HEK293 (cell line): Measurements from ENCODE around the gene PLEKHG4.

Source experiments
- CTCF ChIA-PET: fragments of 350-600 bp; formaldehyde crosslinking; extraction: SDS; loops from one replicate; lab custom pipeline; 2021; ENCODE audit warnings: antibody characterized with exemption; lab: Yijun Ruan, JAX
- POLR2A ChIA-PET: fragments of 300-600 bp; formaldehyde crosslinking; extraction: SDS; loops from one replicate; lab custom pipeline; 2020; ENCODE audit warnings: antibody characterized with exemption, inconsistent platforms; lab: Yijun Ruan, JAX
- H3K27ac ChIP-seq: fragments of 200-500 bp; sonication (Bioruptor generic); 2 replicates; pipeline ENCODE4 v1.5.1; 2014; ENCODE audit warnings: low read depth, low read length, control low read depth, inconsistent platforms; ENCODE audit errors: extremely low read depth
- H3K36me3 ChIP-seq, 2 experiments: fragments of 200-500 bp in 1 of 2; sonication (Bioruptor generic) in 1 of 2; 1 replicate in 1 of 2; 2 replicates in 1 of 2; pipeline ENCODE4 v1.5.1; 2014 to 2017; ENCODE audit warnings: inconsistent platforms in 2 of 2, low read length in 2 of 2; ENCODE audit not compliant: control insufficient read depth in 2 of 2, insufficient read depth in 1 of 2
- H3K4me1 ChIP-seq: fragments of 200-500 bp; sonication (Bioruptor generic); 2 replicates; pipeline ENCODE4 v1.5.1; 2014; ENCODE audit warnings: mild to moderate bottlenecking, low read length, inconsistent platforms; ENCODE audit not compliant: control insufficient read depth, insufficient read depth
- H3K4me3 ChIP-seq: 2 replicates; pipeline ENCODE4 v1.5.1; 2011; ENCODE audit warnings: low read depth, mild to moderate bottlenecking, control low read depth, low read length, moderate library complexity
- H3K9me3 ChIP-seq: fragments of 200-500 bp; sonication (Bioruptor generic); 2 replicates; pipeline ENCODE4 v1.5.1; 2014; ENCODE audit warnings: low read depth, low read length, inconsistent platforms; ENCODE audit not compliant: control insufficient read depth, insufficient read depth
- ATF2 ChIP-seq: fragments of 450-650 bp; formaldehyde crosslinking; IDR thresholded peaks from 2 replicates; pipeline ENCODE4 v1.5.1; 2016; ENCODE audit warnings: missing biosample characterization, missing genetic modification characterization, low read depth
- BCL11A ChIP-seq: fragments of 450-650 bp; formaldehyde crosslinking; IDR thresholded peaks from 2 replicates; pipeline ENCODE4 v1.5.1; 2016; ENCODE audit warnings: low read depth, missing biosample characterization, missing genetic modification characterization
- CTCF ChIP-seq: fragments of 450-650 bp; formaldehyde crosslinking; IDR thresholded peaks from 2 replicates; pipeline ENCODE4 v1.5.1; 2016; ENCODE audit warnings: missing biosample characterization, missing genetic modification characterization
- SP3 ChIP-seq: fragments of 450-650 bp; formaldehyde crosslinking; IDR thresholded peaks from 2 replicates; pipeline ENCODE4 v1.5.1; 2016; ENCODE audit warnings: missing biosample characterization, missing genetic modification characterization
- ZBTB44 ChIP-seq: fragments of 450-650 bp; IDR thresholded peaks from 2 replicates; pipeline ENCODE4 v1.5.1; 2018; ENCODE audit warnings: missing biosample characterization, mild to moderate bottlenecking, missing genetic modification characterization
- ZFHX2 ChIP-seq: fragments of 450-650 bp; formaldehyde crosslinking; conservative IDR thresholded peaks from 2 replicates; pipeline ENCODE4 v1.5.1; 2016; ENCODE audit warnings: missing biosample characterization, missing genetic modification characterization
- ZNF114 ChIP-seq: fragments of 450-650 bp; formaldehyde crosslinking; IDR thresholded peaks from 2 replicates; pipeline ENCODE4 v1.5.0; 2017; ENCODE audit warnings: missing biosample characterization, missing genetic modification characterization
- ZNF132 ChIP-seq: fragments of 450-650 bp; formaldehyde crosslinking; IDR thresholded peaks from 2 replicates; pipeline ENCODE4 v1.5.1; 2017; ENCODE audit warnings: missing biosample characterization, missing genetic modification characterization, borderline replicate concordance
- ZNF324 ChIP-seq: fragments of 450-650 bp; formaldehyde crosslinking; IDR thresholded peaks from 2 replicates; pipeline ENCODE4 v1.5.1; 2016; ENCODE audit warnings: missing biosample characterization, missing genetic modification characterization
- ZNF391 ChIP-seq: fragments of 450-650 bp; formaldehyde crosslinking; IDR thresholded peaks from 2 replicates; pipeline ENCODE4 v1.5.1; 2016; ENCODE audit warnings: low read depth, missing biosample characterization, missing genetic modification characterization, borderline replicate concordance
- ZNF426 ChIP-seq: fragments of 450-650 bp; formaldehyde crosslinking; IDR thresholded peaks from 2 replicates; pipeline ENCODE4 v1.5.1; 2017; ENCODE audit warnings: missing biosample characterization, missing genetic modification characterization, mild to moderate bottlenecking, inconsistent platforms, moderate library complexity
- ZNF513 ChIP-seq: fragments of 450-650 bp; IDR thresholded peaks from 2 replicates; pipeline ENCODE4 v1.5.1; 2018; ENCODE audit warnings: missing biosample characterization, missing genetic modification characterization
- ZNF529 ChIP-seq: fragments of 450-650 bp; formaldehyde crosslinking; IDR thresholded peaks from 2 replicates; pipeline ENCODE4 v1.5.1; 2017; ENCODE audit warnings: missing genetic modification characterization, missing biosample characterization; ENCODE audit not compliant: insufficient replicate concordance
- ZNF571 ChIP-seq: fragments of 450-650 bp; formaldehyde crosslinking; IDR thresholded peaks from 2 replicates; pipeline ENCODE4 v1.5.0; 2017; ENCODE audit warnings: missing biosample characterization, missing genetic modification characterization
- ZNF610 ChIP-seq: fragments of 450-650 bp; formaldehyde crosslinking; IDR thresholded peaks from 2 replicates; pipeline ENCODE4 v1.5.1; 2016; ENCODE audit warnings: missing biosample characterization, missing genetic modification characterization, borderline replicate concordance
- ZNF645 ChIP-seq: fragments of 450-650 bp; formaldehyde crosslinking; IDR thresholded peaks from 2 replicates; pipeline ENCODE4; 2016; ENCODE audit warnings: missing biosample characterization, missing genetic modification characterization
- ZNF747 ChIP-seq: fragments of 450-650 bp; formaldehyde crosslinking; IDR thresholded peaks from 2 replicates; pipeline ENCODE4 v1.5.1; 2016; ENCODE audit warnings: missing biosample characterization, missing genetic modification characterization
- ZNF830 ChIP-seq: fragments of 450-650 bp; IDR thresholded peaks from 2 replicates; pipeline ENCODE4 v1.5.0; 2018; ENCODE audit warnings: missing biosample characterization, missing genetic modification characterization, low read depth, mild to moderate bottlenecking, moderate library complexity
- ZSCAN16 ChIP-seq: fragments of 450-650 bp; formaldehyde crosslinking; IDR thresholded peaks from 2 replicates; pipeline ENCODE4 v1.5.1; 2016; ENCODE audit warnings: missing biosample characterization, missing genetic modification characterization

The PLEKHG4 gene

GRCh38 chr16:67280090-67281015 is 1.0 kb downstream of the PLEKHG4 start:
- POLR2A ChIA-PET, result no interaction called here
- peaks cover 0 to 42% of the 10 kb centered on the region in 2 experiments; a peak in 2 of 3 replicates for H3K36me3 ChIP-seq

GRCh38 chr16:67281536-67282446 is 2.5 kb downstream of the PLEKHG4 start:
- H3K36me3 ChIP-seq, result peaks cover 0 to 45% of the 10 kb centered on the region in 2 experiments; a peak in 2 of 3 replicates
- H3K4me3 ChIP-seq, result no peak overlapping the region
- ChIA-PET CTCF (interaction anchor here (0.7 to 1.9 kb wide), 7 partner anchors 12 to 135 kb away, joined by 3 to 7 read pairs (median 5); partner anchors contain the start of gene ZDHHC1), POLR2A (interaction anchor here (0.5 kb wide), 1 partner anchor 998 kb away, joined by 3 read pairs; no protein-coding TSS in a partner anchor)
- no peaks in the 10 kb centered on the region for H3K4me1 ChIP-seq
- H3K27ac ChIP-seq, result no peak overlapping the region
- H3K9me3 ChIP-seq, result no peaks in the 10 kb centered on the region
- no peak for TF ChIP-seq ZNF114 (tag by site-specific recombination)
- no peak for TF ChIP-seq ZNF513
- no peak for TF ChIP-seq ZNF529
- no peak for TF ChIP-seq SP3 (tag by site-specific recombination)
- no peak for TF ChIP-seq ZNF645
- no peak for TF ChIP-seq ZNF610 (tag by site-specific recombination)
- no peak for TF ChIP-seq ZFHX2 (tag by site-specific recombination)
- TF ChIP-seq ZNF324 (tag by site-specific recombination), result no peak
- TF ChIP-seq ZNF571, result no peak

More at GRCh38 chr16:67280090-67281015, 1.0 kb downstream of the PLEKHG4 start:
- no peaks in the 10 kb centered on the region for H3K4me1 ChIP-seq
- H3K9me3 ChIP-seq, result no peaks in the 10 kb centered on the region
- no peak overlapping the region for H3K4me3 ChIP-seq
- H3K27ac ChIP-seq, result no peak overlapping the region
- TF ChIP-seq CTCF, result no peak
- TF ChIP-seq ZNF391 (tag by site-specific recombination), result no peak
- no peak for TF ChIP-seq ZNF426 (tag by site-specific recombination)
- TF ChIP-seq ZSCAN16 (tag by site-specific recombination), result no peak
- no peak for TF ChIP-seq ATF2
- TF ChIP-seq ZNF747 (tag by site-specific recombination), result no peak
- TF ChIP-seq BCL11A (tag by site-specific recombination), result no peak
- TF ChIP-seq ZNF830 (tag by site-specific recombination), result no peak
- no peak for TF ChIP-seq ZBTB44 (tag by site-specific recombination)
- TF ChIP-seq ZNF132 (tag by site-specific recombination), result no peak
- CTCF ChIA-PET, result interaction anchor here (0.6 to 1.9 kb wide), 9 partner anchors 8 to 318 kb away, joined by 3 to 7 read pairs (median 3); no protein-coding TSS in a partner anchor
